ENCODE data around the gene LAMC3.

DNA sequence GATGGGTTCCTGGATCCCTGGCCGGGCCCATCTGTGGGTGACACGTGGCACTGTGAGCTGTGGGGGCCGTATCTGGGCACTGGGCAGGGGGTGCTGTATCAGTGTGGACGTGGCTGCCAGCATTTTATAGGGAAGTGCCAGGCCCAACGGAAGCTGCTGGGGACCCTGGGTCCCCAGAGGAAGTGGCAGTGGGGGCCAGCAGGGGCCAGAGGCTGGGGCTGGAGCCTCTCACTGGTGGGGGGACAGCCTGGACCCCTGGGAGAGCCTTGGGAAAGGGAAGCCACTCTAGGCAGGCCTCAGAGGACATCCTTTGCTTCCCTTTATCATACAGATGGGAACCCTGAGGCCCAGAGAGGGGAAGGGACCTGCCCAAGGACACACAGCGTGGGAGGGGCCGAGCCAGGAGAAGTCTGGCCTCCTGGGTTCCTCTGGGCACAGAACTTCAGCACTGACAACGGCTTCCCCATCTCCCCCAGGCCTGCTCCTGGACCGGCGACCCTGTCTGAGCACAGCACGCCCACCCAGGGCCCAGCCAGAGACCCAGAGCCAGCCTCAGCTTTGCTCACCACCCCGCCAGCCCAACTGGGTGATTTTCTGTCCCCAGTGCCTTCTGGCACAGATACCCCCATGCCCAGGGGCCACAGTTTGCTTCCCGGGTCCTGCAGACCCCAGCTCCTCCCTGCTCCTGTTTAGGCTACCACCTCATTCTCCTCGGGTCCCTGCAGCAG lies 15.5 kb upstream of the LAMC3 start:
- TF ChIP-seq, protein P1, sequence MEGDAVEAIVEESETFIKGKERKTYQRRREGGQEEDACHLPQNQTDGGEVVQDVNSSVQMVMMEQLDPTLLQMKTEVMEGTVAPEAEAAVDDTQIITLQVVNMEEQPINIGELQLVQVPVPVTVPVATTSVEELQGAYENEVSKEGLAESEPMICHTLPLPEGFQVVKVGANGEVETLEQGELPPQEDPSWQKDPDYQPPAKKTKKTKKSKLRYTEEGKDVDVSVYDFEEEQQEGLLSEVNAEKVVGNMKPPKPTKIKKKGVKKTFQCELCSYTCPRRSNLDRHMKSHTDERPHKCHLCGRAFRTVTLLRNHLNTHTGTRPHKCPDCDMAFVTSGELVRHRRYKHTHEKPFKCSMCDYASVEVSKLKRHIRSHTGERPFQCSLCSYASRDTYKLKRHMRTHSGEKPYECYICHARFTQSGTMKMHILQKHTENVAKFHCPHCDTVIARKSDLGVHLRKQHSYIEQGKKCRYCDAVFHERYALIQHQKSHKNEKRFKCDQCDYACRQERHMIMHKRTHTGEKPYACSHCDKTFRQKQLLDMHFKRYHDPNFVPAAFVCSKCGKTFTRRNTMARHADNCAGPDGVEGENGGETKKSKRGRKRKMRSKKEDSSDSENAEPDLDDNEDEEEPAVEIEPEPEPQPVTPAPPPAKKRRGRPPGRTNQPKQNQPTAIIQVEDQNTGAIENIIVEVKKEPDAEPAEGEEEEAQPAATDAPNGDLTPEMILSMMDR (IDR thresholded peaks at IDR 0.05): no peak
- TF ChIP-seq EZH2 (IDR thresholded peaks at IDR 0.05): no peak
- TF ChIP-seq EZH2phosphoT487 (IDR thresholded peaks at IDR 0.05): no peak

Measured in neural progenitor cell (in vitro differentiated cells).